ENCODE results near the gene CPLX1.

Gene CPLX1

GRCh38 chr4:819401-820229 is 6.3 kb downstream of the CPLX1 start:
- no peaks in the 10 kb centered on the region for H3K79me2 ChIP-seq (ENCODE audit: insufficient read depth, low read length)
- H3K9me3 ChIP-seq (ENCODE audit: insufficient read depth, low read depth, low read length), result no peaks in the 10 kb centered on the region; the same call in 1 of the 2 replicates
- H3K27me3 ChIP-seq (ENCODE audit: insufficient read depth, low read length, poor library complexity, severe bottlenecking), result no peaks in the 10 kb centered on the region
- no peak overlapping the region for H3K4me3 ChIP-seq (ENCODE audit: low read length, poor library complexity, severe bottlenecking)
- H3K4me1 ChIP-seq (ENCODE audit: insufficient read depth, low read length, poor library complexity, severe bottlenecking), result no peaks in the 10 kb centered on the region
- H3K9ac ChIP-seq (ENCODE audit: low read depth, low read length, poor library complexity, severe bottlenecking), result no peak overlapping the region
- TF ChIP-seq, protein P1, sequence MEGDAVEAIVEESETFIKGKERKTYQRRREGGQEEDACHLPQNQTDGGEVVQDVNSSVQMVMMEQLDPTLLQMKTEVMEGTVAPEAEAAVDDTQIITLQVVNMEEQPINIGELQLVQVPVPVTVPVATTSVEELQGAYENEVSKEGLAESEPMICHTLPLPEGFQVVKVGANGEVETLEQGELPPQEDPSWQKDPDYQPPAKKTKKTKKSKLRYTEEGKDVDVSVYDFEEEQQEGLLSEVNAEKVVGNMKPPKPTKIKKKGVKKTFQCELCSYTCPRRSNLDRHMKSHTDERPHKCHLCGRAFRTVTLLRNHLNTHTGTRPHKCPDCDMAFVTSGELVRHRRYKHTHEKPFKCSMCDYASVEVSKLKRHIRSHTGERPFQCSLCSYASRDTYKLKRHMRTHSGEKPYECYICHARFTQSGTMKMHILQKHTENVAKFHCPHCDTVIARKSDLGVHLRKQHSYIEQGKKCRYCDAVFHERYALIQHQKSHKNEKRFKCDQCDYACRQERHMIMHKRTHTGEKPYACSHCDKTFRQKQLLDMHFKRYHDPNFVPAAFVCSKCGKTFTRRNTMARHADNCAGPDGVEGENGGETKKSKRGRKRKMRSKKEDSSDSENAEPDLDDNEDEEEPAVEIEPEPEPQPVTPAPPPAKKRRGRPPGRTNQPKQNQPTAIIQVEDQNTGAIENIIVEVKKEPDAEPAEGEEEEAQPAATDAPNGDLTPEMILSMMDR (conservative IDR thresholded peaks at IDR 0.05; ENCODE audit: low read length), result no peak
- no peak for TF ChIP-seq EZH2phosphoT487 (IDR thresholded peaks at IDR 0.05; ENCODE audit: borderline replicate concordance)
- no peaks in the 10 kb centered on the region for H3K9me2 ChIP-seq (replicated peaks; ENCODE audit: low read depth, low read length)
- H4K20me1 ChIP-seq (ENCODE audit: insufficient read depth, low read length, poor library complexity, severe bottlenecking), result no peaks in the 10 kb centered on the region
- no peaks in the 10 kb centered on the region for H3K36me3 ChIP-seq (ENCODE audit: insufficient read depth, low read length)
- no peak overlapping the region for H3K4me2 ChIP-seq (ENCODE audit: low read depth, low read length, poor library complexity, severe bottlenecking)
- no peaks in the 10 kb centered on the region for H3F3A ChIP-seq (ENCODE audit: low read depth)
- no peak overlapping the region for H2AFZ ChIP-seq (ENCODE audit: low read length)

- H3K4me1 ChIP-seq (ENCODE audit: insufficient read depth, low read length, poor library complexity, severe bottlenecking), result no peaks in the 10 kb centered on the region
- H3K9me2 ChIP-seq (replicated peaks; ENCODE audit: low read depth, low read length), result no peaks in the 10 kb centered on the region
- H3K79me2 ChIP-seq (ENCODE audit: insufficient read depth, low read length), result no peaks in the 10 kb centered on the region
- H3K27me3 ChIP-seq (ENCODE audit: insufficient read depth, low read length, poor library complexity, severe bottlenecking), result no peaks in the 10 kb centered on the region
- no peak for TF ChIP-seq EZH2phosphoT487 (IDR thresholded peaks at IDR 0.05; ENCODE audit: borderline replicate concordance)
- TF ChIP-seq, protein P1 (conservative IDR thresholded peaks at IDR 0.05; ENCODE audit: low read length), result no peak
- H3K4me2 ChIP-seq (ENCODE audit: low read depth, low read length, poor library complexity, severe bottlenecking), result no peak overlapping the region
- H3K4me3 ChIP-seq (ENCODE audit: low read length, poor library complexity, severe bottlenecking), result no peak overlapping the region
- H3K9ac ChIP-seq (ENCODE audit: low read depth, low read length, poor library complexity, severe bottlenecking), result no peak overlapping the region
- H3F3A ChIP-seq (ENCODE audit: low read depth), result no peaks in the 10 kb centered on the region
- no peak overlapping the region for H2AFZ ChIP-seq (ENCODE audit: low read length)
- H3K9me3 ChIP-seq (ENCODE audit: insufficient read depth, low read depth, low read length), result no peaks in the 10 kb centered on the region; the same call in 1 of the 2 replicates
- H3K36me3 ChIP-seq (ENCODE audit: insufficient read depth, low read length), result no peaks in the 10 kb centered on the region
- no peaks in the 10 kb centered on the region for H4K20me1 ChIP-seq (ENCODE audit: insufficient read depth, low read length, poor library complexity, severe bottlenecking)
Observed at GRCh38 chr4:818106-818921, 7.6 kb downstream of the CPLX1 start.

GRCh38 chr4:815464-816146 is 10.3 kb downstream of the CPLX1 start:
- Histone ChIP-seq H4K20me1 (ENCODE audit: insufficient read depth, low read length, poor library complexity, severe bottlenecking) (no peaks in the 10 kb centered on the region), H3K27me3 (ENCODE audit: insufficient read depth, low read length, poor library complexity, severe bottlenecking) (no peaks in the 10 kb centered on the region), H3K4me1 (ENCODE audit: insufficient read depth, low read length, poor library complexity, severe bottlenecking) (no peaks in the 10 kb centered on the region), H3K4me2 (ENCODE audit: low read depth, low read length, poor library complexity, severe bottlenecking) (no peak overlapping the region), H3K9ac (ENCODE audit: low read depth, low read length, poor library complexity, severe bottlenecking) (no peak overlapping the region), H3K79me2 (ENCODE audit: insufficient read depth, low read length) (no peaks in the 10 kb centered on the region), H2AFZ (ENCODE audit: low read length) (no peak overlapping the region), H3F3A (ENCODE audit: low read depth) (no peaks in the 10 kb centered on the region), H3K36me3 (ENCODE audit: insufficient read depth, low read length) (no peaks in the 10 kb centered on the region), H3K9me3 (ENCODE audit: insufficient read depth, low read depth, low read length) (no peaks in the 10 kb centered on the region; the same call in 1 of the 2 replicates), H3K9me2 (replicated peaks; ENCODE audit: low read depth, low read length) (no peaks in the 10 kb centered on the region), H3K4me3 (ENCODE audit: low read length, poor library complexity, severe bottlenecking) (no peak overlapping the region)
- TF ChIP-seq, protein P1 (conservative IDR thresholded peaks at IDR 0.05; ENCODE audit: low read length), result no peak
- TF ChIP-seq EZH2phosphoT487 (IDR thresholded peaks at IDR 0.05; ENCODE audit: borderline replicate concordance), result no peak
